ENCODE results near the gene RPRD1B. TPM values are rescaled to one million over a fixed set of nuclear protein-coding genes. Genes with fewer than 3 reads are reported as not detected.
"Not testable (repeated sequence)": the region's sequence is repeated elsewhere in the genome, so short reads cannot be mapped to it uniquely, and the experiment has no call there.

RPRD1B gene
- total RNA-seq, 1 experiment from 2014 or later: 55.1 TPM

- no TSS peak for BruUV-seq (replicated peaks)
- Histone ChIP-seq H4K20me1 (ENCODE audit: insufficient read depth) (no peaks in the 10 kb centered on the region), H3K27ac (no peak overlapping the region), H3K4me2 (no peak overlapping the region), H3K36me3 (ENCODE audit: low read depth) (no peaks in the 10 kb centered on the region), H3K4me3 (no peak overlapping the region), H2AFZ (no peak overlapping the region), H3K4me1 (replicated peaks; ENCODE audit: insufficient read depth) (peaks cover 16% of the 10 kb centered on the region), H3K9me2 (ENCODE audit: insufficient read depth) (no peaks in the 10 kb centered on the region), H3K79me2 (ENCODE audit: low read depth) (no peaks in the 10 kb centered on the region), H3K27me3 (ENCODE audit: insufficient read depth, low read depth) (no peaks in the 10 kb centered on the region), H3K9me3 (ENCODE audit: insufficient read depth, low read depth) (peaks cover 8% of the 10 kb centered on the region), H3F3A (ENCODE audit: insufficient read depth, low read depth) (peaks cover 16% of the 10 kb centered on the region)
- TF ChIP-seq EZH2 (IDR thresholded peaks at IDR 0.05; ENCODE audit: low read depth) (no peak), CTCF (conservative IDR thresholded peaks at IDR 0.05) (no peak)
- intact Hi-C loops (cut with micrococcal nuclease; ENCODE audit: unreplicated experiment): no loop called here
- ChIA-PET POLR2A (ENCODE audit: unreplicated experiment) (no interaction called here), CTCF (no interaction called here)
- DNase-seq: no peak
Measured at GRCh38 chr20:38104285-38104684, 70.7 kb downstream of the RPRD1B start.

- Histone ChIP-seq H4K20me1 (ENCODE audit: insufficient read depth) (no peaks in the 10 kb centered on the region), H3K4me3 (no peak overlapping the region), H2AFZ (no peak overlapping the region), H3K79me2 (ENCODE audit: low read depth) (no peaks in the 10 kb centered on the region), H3K4me2 (no peak overlapping the region), H3K36me3 (ENCODE audit: low read depth) (no peaks in the 10 kb centered on the region), H3K9me3 (ENCODE audit: insufficient read depth, low read depth) (no peaks in the 10 kb centered on the region), H3F3A (ENCODE audit: insufficient read depth, low read depth) (peaks cover 33% of the 10 kb centered on the region), H3K9me2 (ENCODE audit: insufficient read depth) (no peaks in the 10 kb centered on the region), H3K27me3 (ENCODE audit: insufficient read depth, low read depth) (no peaks in the 10 kb centered on the region), H3K27ac (no peak overlapping the region), H3K4me1 (replicated peaks; ENCODE audit: insufficient read depth) (peaks cover 35% of the 10 kb centered on the region)
- TF ChIP-seq CTCF (conservative IDR thresholded peaks at IDR 0.05): no peak
- TF ChIP-seq EZH2 (IDR thresholded peaks at IDR 0.05; ENCODE audit: low read depth): no peak
- DNase-seq: no peak
- ChIA-PET CTCF (no interaction called here), POLR2A (ENCODE audit: unreplicated experiment) (no interaction called here)
- intact Hi-C loops (cut with micrococcal nuclease; ENCODE audit: unreplicated experiment): no loop called here
- BruUV-seq (replicated peaks): no TSS peak
Measured at GRCh38 chr20:38106461-38106860, 72.9 kb downstream of the RPRD1B start.

- Histone ChIP-seq H3F3A (ENCODE audit: insufficient read depth, low read depth) (peaks cover 37% of the 10 kb centered on the region), H3K4me1 (replicated peaks; ENCODE audit: insufficient read depth) (peaks cover 44% of the 10 kb centered on the region)
- H3K9me3 ChIP-seq (ENCODE audit: insufficient read depth, low read depth); H4K20me1 ChIP-seq (ENCODE audit: insufficient read depth); H3K4me3 ChIP-seq; H3K27ac ChIP-seq; BruUV-seq (replicated peaks); H2AFZ ChIP-seq; POLR2A ChIA-PET (ENCODE audit: unreplicated experiment); intact Hi-C loops (cut with micrococcal nuclease; ENCODE audit: unreplicated experiment); DNase-seq; CTCF ChIA-PET; H3K9me2 ChIP-seq (ENCODE audit: insufficient read depth); H3K36me3 ChIP-seq (ENCODE audit: low read depth); H3K27me3 ChIP-seq (ENCODE audit: insufficient read depth, low read depth); H3K79me2 ChIP-seq (ENCODE audit: low read depth); H3K4me2 ChIP-seq: not testable (repeated sequence)
Measured at GRCh38 chr20:38107386-38107785, 73.8 kb downstream of the RPRD1B start.

- DNase-seq; POLR2A ChIA-PET (ENCODE audit: unreplicated experiment); H4K20me1 ChIP-seq (ENCODE audit: insufficient read depth); H3K79me2 ChIP-seq (ENCODE audit: low read depth); H3K4me3 ChIP-seq; H3K36me3 ChIP-seq (ENCODE audit: low read depth); CTCF ChIA-PET; H3K27me3 ChIP-seq (ENCODE audit: insufficient read depth, low read depth); intact Hi-C loops (cut with micrococcal nuclease; ENCODE audit: unreplicated experiment); H3K27ac ChIP-seq; H3K4me2 ChIP-seq; BruUV-seq (replicated peaks); H3K9me2 ChIP-seq (ENCODE audit: insufficient read depth); H3K9me3 ChIP-seq (ENCODE audit: insufficient read depth, low read depth); H2AFZ ChIP-seq: not testable (repeated sequence)
- Histone ChIP-seq H3K4me1 (replicated peaks; ENCODE audit: insufficient read depth) (peaks cover 44% of the 10 kb centered on the region), H3F3A (ENCODE audit: insufficient read depth, low read depth) (peaks cover 37% of the 10 kb centered on the region)
Measured at GRCh38 chr20:38107916-38108315, 74.4 kb downstream of the RPRD1B start.

Data from PC-9 (cell line).